GM23338 (cell line): Measurements from ENCODE around the gene IKZF3. TPM values are rescaled to one million over a fixed set of nuclear protein-coding genes. Genes with fewer than 3 reads are reported as not detected.
"Not testable (repeated sequence)": the region's sequence is repeated elsewhere in the genome, so short reads cannot be mapped to it uniquely, and the experiment has no call there.

ENCODE experiments used
- ATAC-seq: fragments of 200-7000 bp; cut with Tn5 transposase; 3 replicates; pipeline ENCODE4 v1.9.1; 2020
- DNase-seq: peaks from one replicate; pipeline ENCODE4 v3.0.0-alpha.2; 2015; ENCODE audit warnings: low spot score
- H2AFZ ChIP-seq: fragments of 200-600 bp; sonication (generic); 2 replicates; pipeline ENCODE4 v1.8.0; 2016; ENCODE audit warnings: antibody characterized with exemption, mild to moderate bottlenecking, moderate library complexity
- H3F3A ChIP-seq: fragments of 200-600 bp; sonication (generic); replicated peaks from 2 replicates; pipeline ENCODE4 v1.8.0; 2017; ENCODE audit warnings: antibody characterized with exemption, mixed run types, low read depth
- H3K27ac ChIP-seq: fragments of 200-600 bp; sonication (generic); 2 replicates; pipeline ENCODE4 v1.6.1; 2016; ENCODE audit warnings: low read depth
- H3K27me3 ChIP-seq: fragments of 200-600 bp; sonication (generic); 2 replicates; pipeline ENCODE4 v1.8.0; 2016; ENCODE audit warnings: mild to moderate bottlenecking, mixed run types, moderate library complexity; ENCODE audit not compliant: insufficient read depth
- H3K36me3 ChIP-seq: fragments of 200-600 bp; sonication (generic); 2 replicates; pipeline ENCODE4 v1.8.0; 2016; ENCODE audit warnings: mild to moderate bottlenecking; ENCODE audit not compliant: insufficient read depth
- H3K4me1 ChIP-seq: fragments of 200-600 bp; sonication (generic); 2 replicates; pipeline ENCODE4 v1.8.0; 2016; ENCODE audit warnings: mild to moderate bottlenecking, moderate library complexity; ENCODE audit not compliant: insufficient read depth
- H3K4me2 ChIP-seq: fragments of 200-600 bp; sonication (generic); 2 replicates; pipeline ENCODE4 v1.7.1; 2017; ENCODE audit warnings: mixed run types
- H3K4me3 ChIP-seq: fragments of 200-600 bp; sonication (generic); 2 replicates; pipeline ENCODE4 v1.6.1; 2016; ENCODE audit warnings: mixed run types
- H3K79me2 ChIP-seq: fragments of 200-600 bp; sonication (generic); replicated peaks from 2 replicates; pipeline ENCODE4 v1.8.0; 2017; ENCODE audit warnings: mild to moderate bottlenecking; ENCODE audit not compliant: insufficient read depth
- H3K9me2 ChIP-seq: fragments of 200-600 bp; sonication (generic); 2 replicates; pipeline ENCODE4 v1.8.0; 2017; ENCODE audit not compliant: insufficient read depth
- H4K20me1 ChIP-seq: fragments of 200-600 bp; sonication (generic); replicated peaks from 2 replicates; pipeline ENCODE4 v1.8.0; 2017; ENCODE audit warnings: mild to moderate bottlenecking; ENCODE audit not compliant: insufficient read depth
- H3K27ac Mint-ChIP-seq: 2 replicates; pipeline ENCODE4 v1.8.0; 2020; ENCODE audit warnings: inconsistent platforms, mild to moderate bottlenecking, moderate library complexity, mixed read lengths
- H3K27me3 Mint-ChIP-seq: 3 replicates; pipeline ENCODE4 v1.8.0; 2022; ENCODE audit warnings: low read depth, mild to moderate bottlenecking, moderate library complexity, mixed read lengths, inconsistent platforms; ENCODE audit not compliant: insufficient read depth, poor library complexity
- H3K36me3 Mint-ChIP-seq: 3 replicates; pipeline ENCODE4 v1.8.0; 2021; ENCODE audit warnings: low read depth, mild to moderate bottlenecking, inconsistent platforms, moderate library complexity, mixed read lengths
- H3K4me1 Mint-ChIP-seq: 3 replicates; pipeline ENCODE4 v1.8.0; 2020; ENCODE audit warnings: mild to moderate bottlenecking, inconsistent platforms, mixed read lengths
- H3K4me3 Mint-ChIP-seq: 3 replicates; pipeline ENCODE4 v1.8.0; 2021; ENCODE audit warnings: moderate library complexity, mild to moderate bottlenecking, inconsistent platforms, mixed read lengths
- H3K9me3 Mint-ChIP-seq: 3 replicates; pipeline ENCODE4 v1.8.0; 2020; ENCODE audit warnings: moderate library complexity, mild to moderate bottlenecking, inconsistent platforms, mixed read lengths
- CREB1 ChIP-seq: fragments of 250-450 bp; sonication (Bioruptor Pico); IDR thresholded peaks from 2 replicates; pipeline ENCODE4 v1.5.0; 2020; ENCODE audit warnings: low read depth, mild to moderate bottlenecking, moderate library complexity
- ETS1 ChIP-seq: IDR thresholded peaks from 2 replicates; pipeline ENCODE4 v1.6.1; 2016; ENCODE audit warnings: antibody characterized with exemption
- EZH2 ChIP-seq: fragments of 200-600 bp; sonication (generic); IDR thresholded peaks from one replicate; pipeline ENCODE4 v1.8.0; 2017; ENCODE audit warnings: antibody characterized with exemption, mild to moderate bottlenecking, low read depth; ENCODE audit not compliant: unreplicated experiment
- EZH2phosphoT487 ChIP-seq: fragments of 200-600 bp; sonication (generic); IDR thresholded peaks from one replicate; pipeline ENCODE4 v1.8.1; 2018; ENCODE audit warnings: antibody characterized with exemption; ENCODE audit not compliant: unreplicated experiment
- JUNB ChIP-seq: IDR thresholded peaks from one replicate; pipeline ENCODE4 v1.6.1; 2016; ENCODE audit warnings: antibody characterized with exemption; ENCODE audit not compliant: unreplicated experiment
- POLR2AphosphoS5 ChIP-seq: IDR thresholded peaks from 2 replicates; pipeline ENCODE4 v1.6.1; 2016; ENCODE audit warnings: antibody characterized with exemption, low read depth
- REST ChIP-seq: IDR thresholded peaks from one replicate; pipeline ENCODE4 v1.6.1; 2018; ENCODE audit warnings: antibody characterized with exemption; ENCODE audit not compliant: unreplicated experiment
- STAT1 ChIP-seq: IDR thresholded peaks from one replicate; pipeline ENCODE4 v1.6.1; 2016; ENCODE audit warnings: antibody characterized with exemption; ENCODE audit not compliant: unreplicated experiment
- ZNF114 ChIP-seq: fragments of 250-450 bp; sonication (Bioruptor Pico); IDR thresholded peaks from 2 replicates; pipeline ENCODE4 v1.5.0; 2020; ENCODE audit warnings: mild to moderate bottlenecking, moderate library complexity
- ZNF462 ChIP-seq: fragments of 250-450 bp; sonication (Bioruptor Pico); IDR thresholded peaks from 2 replicates; pipeline ENCODE4 v1.5.0; 2020; ENCODE audit warnings: mild to moderate bottlenecking, moderate library complexity
- polyA plus RNA-seq: library from polyadenylated mRNA; unstranded; fragments of >200 nt; fragmentation: Nextera tagmentation; extraction: Ambion mirVana; gene quantifications from 2 replicates; pipeline ENCODE4 v1.2.1, GENCODE V29; 2016
- total RNA-seq: library from RNA; depleted of rRNA; stranded (reverse); fragments of >200 nt; shearing (Covaris generic); gene quantifications from 2 replicates; pipeline ENCODE4 v1.2.3, GENCODE V29; 2014

IKZF3 gene
- total and polyA plus RNA-seq, 2 experiments from 2014 or later, result 0.11 to 0.76 TPM

- peaks cover 36% of the 10 kb centered on the region for H3F3A ChIP-seq
- peaks cover 15% of the 10 kb centered on the region for H3K4me1 ChIP-seq
- H3K36me3 ChIP-seq, result peaks cover 11% of the 10 kb centered on the region; the same call in 1 of the 2 replicates
- DNase-seq, H3K27me3 ChIP-seq, H2AFZ ChIP-seq, H3K4me2 ChIP-seq, H3K27ac Mint-ChIP-seq, H3K4me3 Mint-ChIP-seq, ATAC-seq, H3K27ac ChIP-seq, H4K20me1 ChIP-seq, H3K4me3 ChIP-seq, H3K79me2 ChIP-seq, H3K9me2 ChIP-seq, H3K9me3 Mint-ChIP-seq: not testable (repeated sequence)
- H3K36me3 Mint-ChIP-seq, result peaks cover 72% of the 10 kb centered on the region
- peaks cover 38% of the 10 kb centered on the region for H3K27me3 Mint-ChIP-seq
- peaks cover 27% of the 10 kb centered on the region for H3K4me1 Mint-ChIP-seq
Measured at GRCh38 chr17:39725923-39726322, 138.2 kb downstream of the IKZF3 start.

GRCh38 chr17:39724731-39725130 lies 139.4 kb downstream of the IKZF3 start:
- H3K27ac ChIP-seq, result no peak overlapping the region
- no peaks in the 10 kb centered on the region for H3K9me3 Mint-ChIP-seq
- DNase-seq, result no peak
- no peak overlapping the region for H3K4me2 ChIP-seq
- H3K4me1 ChIP-seq, result peaks cover 13% of the 10 kb centered on the region
- no peaks in the 10 kb centered on the region for H3K9me2 ChIP-seq
- H3K27ac Mint-ChIP-seq, result no peak overlapping the region
- H4K20me1 ChIP-seq, result peaks cover 6% of the 10 kb centered on the region; the same call in 1 of the 2 replicates
- H3K36me3 Mint-ChIP-seq, result peaks cover 84% of the 10 kb centered on the region
- TF ChIP-seq ETS1, result no peak
- TF ChIP-seq EZH2phosphoT487, result no peak
- no peak for TF ChIP-seq CREB1 (CRISPR knock-in tag)
- no peak for TF ChIP-seq ZNF462 (CRISPR knock-in tag)
- TF ChIP-seq POLR2AphosphoS5, result no peak
- TF ChIP-seq STAT1, result no peak
- TF ChIP-seq EZH2, result no peak
- no peak for TF ChIP-seq REST
- TF ChIP-seq ZNF114 (CRISPR knock-in tag), result no peak
- no peak for TF ChIP-seq JUNB
- H3K4me3 ChIP-seq, result no peak overlapping the region
- H3K27me3 ChIP-seq, result no peaks in the 10 kb centered on the region
- H3K4me1 Mint-ChIP-seq, result peaks cover 24% of the 10 kb centered on the region
- no peak overlapping the region for H2AFZ ChIP-seq
- H3K27me3 Mint-ChIP-seq, result peaks cover 31% of the 10 kb centered on the region
- H3K4me3 Mint-ChIP-seq, result no peak overlapping the region
- no peaks in the 10 kb centered on the region for H3K79me2 ChIP-seq
- H3K36me3 ChIP-seq, result peaks cover 15% of the 10 kb centered on the region; the same call in 1 of the 2 replicates
- H3F3A ChIP-seq, result peaks cover 40% of the 10 kb centered on the region
- no peak for ATAC-seq
